Brain pericyte (primary cell): ENCODE results near the gene IL25.
A peak's percentile ranks its signal among the peaks of the same experiment; 100 is the strongest.
"Not testable (repeated sequence)": the region's sequence is repeated elsewhere in the genome, so short reads cannot be mapped to it uniquely, and the experiment has no call there.

Experiments used
- DNase-seq: peaks from one replicate; pipeline ENCODE4 v3.0.0-alpha.2; 2012; ENCODE audit warnings: low read depth, low spot score

Gene IL25

GRCh38 chr14:23372509-23372908 lies at the start of gene IL25:
Gene IL25 (plus strand): TSS chr14:23372809.
- no peak for DNase-seq

- DNase-seq: no peak
These were observed 48.7 kb upstream of the IL25 start for GRCh38 chr14:23323838-23324454.

GRCh38 chr14:23324455-23324846 lies 48.2 kb upstream of the IL25 start:
- no peak for DNase-seq

GRCh38 chr14:23324993-23325392 lies 47.6 kb upstream of the IL25 start:
- DNase-seq: no peak

GRCh38 chr14:23325746-23326145 lies 46.9 kb upstream of the IL25 start:
- DNase-seq: not testable (repeated sequence)

GRCh38 chr14:23326491-23327332 lies 45.9 kb upstream of the IL25 start:
- no peak for DNase-seq

GRCh38 chr14:23327947-23328744 lies 44.5 kb upstream of the IL25 start:
- DNase-seq: no peak

- DNase-seq: no peak
These were observed 37.0 kb upstream of the IL25 start for GRCh38 chr14:23335623-23336022.

GRCh38 chr14:23339506-23340268 lies 32.9 kb upstream of the IL25 start:
- no peak for DNase-seq

GRCh38 chr14:23344481-23344880 lies 28.1 kb upstream of the IL25 start:
- no peak for DNase-seq

GRCh38 chr14:23345987-23346692 lies 26.5 kb upstream of the IL25 start:
- no peak for DNase-seq

GRCh38 chr14:23346693-23347405 lies 25.8 kb upstream of the IL25 start:
- DNase-seq: no peak

GRCh38 chr14:23347406-23348296 lies 25.0 kb upstream of the IL25 start:
- DNase-seq: no peak

- DNase-seq: no peak
These were observed 24.3 kb upstream of the IL25 start for GRCh38 chr14:23348297-23348655.

- DNase-seq: no peak
These were observed 23.3 kb upstream of the IL25 start for GRCh38 chr14:23349156-23349845.

- no peak for DNase-seq
These were observed 20.7 kb upstream of the IL25 start for GRCh38 chr14:23351681-23352505.

GRCh38 chr14:23352506-23353432 lies 19.8 kb upstream of the IL25 start, which contains the start of gene SLC22A17:
Gene SLC22A17 (minus strand): TSS chr14:23352887.
- DNase-seq: peak; percentile 67
